ENCODE measurements around the gene DOK5.
A peak's percentile ranks its signal among the peaks of the same experiment; 100 is the strongest.

The DOK5 gene

DNA sequence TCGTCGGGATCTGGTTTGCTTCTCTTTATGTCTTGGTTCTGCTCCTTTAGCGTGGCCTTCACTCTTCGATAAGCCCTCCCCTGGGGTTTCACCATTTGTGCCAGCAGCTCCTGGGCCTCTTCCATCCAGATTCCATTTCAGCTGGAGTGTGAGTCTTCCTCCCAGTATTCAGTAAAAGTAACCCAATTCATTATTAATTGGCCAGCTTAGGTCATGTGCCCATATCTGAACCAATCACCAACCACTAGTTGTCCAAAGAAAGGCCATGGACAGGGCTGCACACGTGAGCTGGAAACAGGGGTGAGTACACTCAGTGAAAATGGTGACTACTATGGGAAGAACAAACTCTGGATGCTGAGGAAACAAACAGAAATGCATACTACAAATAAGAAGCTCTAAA is 2.8 kb upstream of the DOK5 start:
- TF ChIP-seq, protein P1, sequence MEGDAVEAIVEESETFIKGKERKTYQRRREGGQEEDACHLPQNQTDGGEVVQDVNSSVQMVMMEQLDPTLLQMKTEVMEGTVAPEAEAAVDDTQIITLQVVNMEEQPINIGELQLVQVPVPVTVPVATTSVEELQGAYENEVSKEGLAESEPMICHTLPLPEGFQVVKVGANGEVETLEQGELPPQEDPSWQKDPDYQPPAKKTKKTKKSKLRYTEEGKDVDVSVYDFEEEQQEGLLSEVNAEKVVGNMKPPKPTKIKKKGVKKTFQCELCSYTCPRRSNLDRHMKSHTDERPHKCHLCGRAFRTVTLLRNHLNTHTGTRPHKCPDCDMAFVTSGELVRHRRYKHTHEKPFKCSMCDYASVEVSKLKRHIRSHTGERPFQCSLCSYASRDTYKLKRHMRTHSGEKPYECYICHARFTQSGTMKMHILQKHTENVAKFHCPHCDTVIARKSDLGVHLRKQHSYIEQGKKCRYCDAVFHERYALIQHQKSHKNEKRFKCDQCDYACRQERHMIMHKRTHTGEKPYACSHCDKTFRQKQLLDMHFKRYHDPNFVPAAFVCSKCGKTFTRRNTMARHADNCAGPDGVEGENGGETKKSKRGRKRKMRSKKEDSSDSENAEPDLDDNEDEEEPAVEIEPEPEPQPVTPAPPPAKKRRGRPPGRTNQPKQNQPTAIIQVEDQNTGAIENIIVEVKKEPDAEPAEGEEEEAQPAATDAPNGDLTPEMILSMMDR (IDR thresholded peaks at IDR 0.05) = no peak

DNA sequence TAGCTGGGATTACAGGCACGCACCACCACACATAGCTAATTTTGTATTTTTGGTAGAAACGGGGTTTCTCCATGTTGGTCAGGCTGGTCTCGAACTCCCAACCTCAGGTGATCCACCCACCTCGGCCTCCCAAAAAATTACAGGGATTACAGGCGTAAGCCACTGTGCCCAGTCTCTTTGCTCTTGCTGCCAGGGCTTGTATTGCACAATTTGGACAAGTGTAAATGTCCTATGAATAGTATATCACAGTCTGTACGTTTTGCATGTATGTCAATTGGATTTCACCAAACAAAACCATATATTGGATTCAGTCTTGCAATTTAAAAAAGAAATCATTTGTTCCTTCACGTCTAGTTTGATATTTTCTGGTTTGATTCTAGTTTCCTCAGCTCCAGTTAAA is 2.1 kb upstream of the DOK5 start:
- TF ChIP-seq, protein P1 (IDR thresholded peaks at IDR 0.05) = no peak

DNA sequence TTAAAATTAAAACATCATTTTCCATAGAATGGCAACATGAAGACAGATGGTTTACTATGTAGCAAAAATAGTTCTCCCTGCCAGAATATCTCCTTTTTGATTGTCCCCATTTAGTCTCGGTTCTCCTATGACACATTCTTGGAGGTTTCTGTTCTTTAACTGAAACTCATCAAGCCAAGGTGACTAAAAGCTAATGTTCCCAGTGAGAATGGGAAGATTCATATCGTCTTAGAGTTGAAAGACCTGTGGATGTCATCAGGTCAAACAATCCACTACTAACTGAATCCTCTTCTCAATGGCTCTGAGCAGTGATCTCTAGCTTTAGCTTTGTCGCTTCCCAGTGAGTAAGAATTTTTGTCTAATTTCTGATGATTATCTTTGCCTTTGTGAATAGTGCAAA is 1.3 kb upstream of the DOK5 start:
- TF ChIP-seq, protein P1 (IDR thresholded peaks at IDR 0.05) = no peak

- TF ChIP-seq, protein P1 (IDR thresholded peaks at IDR 0.05) = no peak
These were observed 527 bp upstream of the DOK5 start for GRCh38 chr20:54474866-54475265.

- TF ChIP-seq, protein P1 (IDR thresholded peaks at IDR 0.05) = no peak
These were observed 996 bp downstream of the DOK5 start for GRCh38 chr20:54476169-54477009.

- TF ChIP-seq, protein P1 (IDR thresholded peaks at IDR 0.05) = no peak
These were observed 2.0 kb downstream of the DOK5 start for GRCh38 chr20:54477191-54477955.

DNA sequence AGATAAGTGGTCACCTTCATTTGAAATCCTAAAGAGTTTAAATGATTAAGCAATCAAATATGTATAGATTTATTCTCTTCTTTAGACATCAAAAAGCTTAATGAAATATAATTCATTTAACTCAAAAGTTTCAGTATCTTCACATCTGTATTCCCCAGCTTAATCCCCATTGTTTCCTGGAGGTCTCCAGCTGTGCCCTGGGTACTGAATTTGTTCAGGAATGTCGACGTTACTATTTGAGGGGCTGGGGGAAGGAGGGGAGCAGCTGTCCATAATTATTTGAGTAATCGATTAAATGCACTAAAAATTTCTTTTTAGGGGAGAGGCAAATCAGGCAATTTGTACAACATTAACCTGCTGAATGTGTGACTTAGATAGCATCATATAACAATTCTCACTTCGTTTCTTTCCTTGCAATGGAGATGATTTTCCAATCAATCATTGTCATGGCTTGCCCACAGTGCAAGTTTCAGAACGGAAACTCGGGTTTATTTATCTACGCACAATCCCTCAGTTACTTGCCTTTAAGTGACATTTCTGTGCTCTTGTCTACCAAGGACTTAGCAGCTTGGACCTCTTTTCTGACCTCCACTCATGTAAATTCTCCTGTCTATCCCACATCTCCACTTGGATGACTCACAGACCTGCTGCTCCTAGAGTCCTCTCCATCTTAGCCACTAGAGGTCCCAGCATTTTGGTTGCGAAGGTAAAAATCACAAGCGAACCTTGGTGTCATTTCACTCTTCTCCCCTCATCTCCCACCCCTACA is 3.9 kb downstream of the DOK5 start:
- TF ChIP-seq, protein P1 (IDR thresholded peaks at IDR 0.05) = peak; percentile 38

Measured in LNCAP (cell line).